MG63 (cell line): Measurements from ENCODE around the gene FGF7. TPM values are rescaled to one million over a fixed set of nuclear protein-coding genes. Genes with fewer than 3 reads are reported as not detected.

ENCODE experiments used
- DNase-seq: peaks from one replicate; pipeline ENCODE4 v3.0.0-alpha.2; 2020
- H3K27me3 ChIP-seq: fragments of 250-450 bp; sonication (Bioruptor Pico); 2 replicates; pipeline ENCODE4 v1.5.1; 2020; ENCODE audit warnings: mild to moderate bottlenecking, moderate library complexity
- H3K36me3 ChIP-seq: fragments of 250-450 bp; sonication (Bioruptor Pico); 2 replicates; pipeline ENCODE4 v1.5.1; 2020; ENCODE audit warnings: mild to moderate bottlenecking, moderate library complexity
- H3K4me3 ChIP-seq: fragments of 250-450 bp; sonication (Bioruptor Pico); 2 replicates; pipeline ENCODE4 v1.5.1; 2020; ENCODE audit warnings: mild to moderate bottlenecking, moderate library complexity
- H3K9me3 ChIP-seq: fragments of 250-450 bp; sonication (Bioruptor Pico); 2 replicates; pipeline ENCODE4 v1.5.1; 2020; ENCODE audit warnings: mild to moderate bottlenecking, moderate library complexity
- total RNA-seq: library from RNA; depleted of rRNA; stranded (reverse); fragments of >200 nt; shearing (Covaris generic); gene quantifications from 2 replicates; pipeline ENCODE4 v1.2.3, GENCODE V29; 2014; ENCODE audit warnings: low replicate concordance

The FGF7 gene
- total RNA-seq, 1 experiment from 2014 or later, result 7.1 TPM

- no peak overlapping the region for H3K4me3 ChIP-seq
- peak; percentile 26 for DNase-seq
Observed at GRCh38 chr15:49428409-49429095, 5.5 kb downstream of the FGF7 start.

GRCh38 chr15:49430046-49430445 is 7.0 kb downstream of the FGF7 start:
- peaks cover 18% of the 10 kb centered on the region for H3K36me3 ChIP-seq
- DNase-seq, result no peak
- H3K9me3 ChIP-seq, result no peaks in the 10 kb centered on the region
- H3K27me3 ChIP-seq, result no peaks in the 10 kb centered on the region
- H3K4me3 ChIP-seq, result no peak overlapping the region

More at GRCh38 chr15:49428409-49429095, 5.5 kb downstream of the FGF7 start:
- H3K9me3 ChIP-seq, result no peaks in the 10 kb centered on the region
- no peaks in the 10 kb centered on the region for H3K27me3 ChIP-seq
- H3K36me3 ChIP-seq, result peaks cover 18% of the 10 kb centered on the region

GRCh38 chr15:49435174-49435573 is 12.1 kb downstream of the FGF7 start:
- no peak for DNase-seq
- Histone ChIP-seq H3K4me3 (no peak overlapping the region), H3K27me3 (no peaks in the 10 kb centered on the region)

DNA sequence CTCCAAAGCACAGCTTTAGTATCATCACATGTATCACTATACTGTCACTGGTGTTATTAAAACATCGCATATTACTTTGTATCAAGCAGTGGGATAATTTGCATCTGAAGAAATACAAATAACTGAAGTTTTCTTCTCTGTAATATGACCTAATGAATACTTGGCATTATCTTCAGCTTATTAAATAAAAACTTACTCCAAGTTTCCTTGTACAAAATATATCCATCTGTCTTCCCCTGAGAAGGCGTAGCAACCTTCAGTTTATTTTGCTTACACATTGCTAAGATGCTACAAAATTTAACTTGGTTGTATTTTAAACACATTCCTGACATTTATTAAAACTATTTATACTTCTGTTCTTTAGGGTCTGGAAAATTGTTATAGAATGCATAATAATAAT is 13.7 kb downstream of the FGF7 start:
- Histone ChIP-seq H3K4me3 (no peak overlapping the region), H3K27me3 (no peaks in the 10 kb centered on the region), H3K36me3 (no peaks in the 10 kb centered on the region; the same call in none of the 2 replicates), H3K9me3 (no peaks in the 10 kb centered on the region)
- no peak for DNase-seq

More at GRCh38 chr15:49435174-49435573, 12.1 kb downstream of the FGF7 start:
- peaks cover 12% of the 10 kb centered on the region for H3K36me3 ChIP-seq
- no peaks in the 10 kb centered on the region for H3K9me3 ChIP-seq

- DNase-seq, result peak; percentile 50
- H3K4me3 ChIP-seq, result no peak overlapping the region
- H3K27me3 ChIP-seq, result no peaks in the 10 kb centered on the region
- H3K36me3 ChIP-seq, result peaks cover 4% of the 10 kb centered on the region
- no peaks in the 10 kb centered on the region for H3K9me3 ChIP-seq
Observed at GRCh38 chr15:49438962-49439631, 16.1 kb downstream of the FGF7 start.

DNA sequence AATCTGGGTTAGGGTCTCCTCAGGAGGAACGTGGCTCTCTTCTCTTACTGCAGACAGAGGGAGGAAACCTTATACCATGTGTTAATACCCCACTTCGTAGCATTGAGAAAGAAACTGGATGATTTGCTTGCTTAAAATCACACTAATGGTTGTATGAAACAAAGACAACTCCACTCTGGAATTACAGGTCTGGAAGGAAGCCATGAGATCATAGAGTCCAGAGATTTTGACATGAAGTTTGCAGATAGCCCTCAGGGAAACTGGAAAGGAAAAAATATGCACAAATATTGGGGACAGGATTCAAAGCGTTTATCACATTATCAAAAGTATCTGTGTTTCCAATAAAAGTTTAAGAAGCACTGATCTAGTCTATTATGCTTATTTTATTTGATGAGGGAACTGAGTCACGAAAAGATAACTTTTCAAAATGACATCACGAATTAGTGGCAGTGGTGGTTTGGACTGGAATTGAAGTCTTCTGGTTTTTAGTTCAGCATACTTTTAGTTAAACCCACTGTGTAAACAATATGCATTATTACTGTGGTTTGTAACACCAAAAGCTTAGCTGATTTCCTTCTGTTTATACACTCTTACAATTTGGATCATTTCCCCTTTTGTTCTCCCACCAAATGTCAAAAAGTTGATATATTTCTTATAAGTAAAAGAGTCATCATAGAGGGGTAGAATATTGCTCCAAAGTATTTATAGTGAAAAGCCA is 16.8 kb downstream of the FGF7 start:
- Histone ChIP-seq H3K36me3 (peaks cover 4% of the 10 kb centered on the region), H3K4me3 (no peak overlapping the region), H3K9me3 (no peaks in the 10 kb centered on the region), H3K27me3 (no peaks in the 10 kb centered on the region)
- no peak for DNase-seq

GRCh38 chr15:49441356-49441755 is 18.3 kb downstream of the FGF7 start:
- DNase-seq, result no peak
- Histone ChIP-seq H3K4me3 (no peak overlapping the region), H3K9me3 (no peaks in the 10 kb centered on the region), H3K36me3 (peaks cover 4% of the 10 kb centered on the region), H3K27me3 (no peaks in the 10 kb centered on the region)

- Histone ChIP-seq H3K36me3 (peaks cover 4% of the 10 kb centered on the region), H3K27me3 (no peaks in the 10 kb centered on the region), H3K9me3 (no peaks in the 10 kb centered on the region), H3K4me3 (no peak overlapping the region)
- no peak for DNase-seq
Observed at GRCh38 chr15:49441816-49442215, 18.8 kb downstream of the FGF7 start.

DNA sequence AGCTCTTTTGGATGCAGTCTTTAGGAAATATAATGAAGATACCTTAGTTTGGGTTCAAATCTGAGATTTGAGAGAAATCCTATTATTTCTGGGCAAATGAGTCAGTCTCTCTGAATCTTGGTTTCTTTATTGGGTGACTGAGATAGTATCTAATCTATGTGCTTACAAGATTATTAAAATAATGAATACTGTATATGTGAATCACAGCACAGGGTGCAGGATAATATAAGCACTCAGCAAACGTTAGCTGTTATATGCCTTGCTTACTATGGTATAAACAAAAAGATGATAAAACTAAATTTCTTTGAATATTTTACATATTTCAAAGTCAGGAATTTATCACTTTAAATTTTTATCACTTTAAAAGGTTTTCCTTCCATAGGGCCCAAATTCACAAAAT is 29.6 kb downstream of the FGF7 start:
- no peaks in the 10 kb centered on the region for H3K27me3 ChIP-seq
- H3K4me3 ChIP-seq, result no peak overlapping the region
- no peaks in the 10 kb centered on the region for H3K9me3 ChIP-seq
- DNase-seq, result no peak
- peaks cover 7% of the 10 kb centered on the region; the same call in 1 of the 2 replicates for H3K36me3 ChIP-seq

- peaks cover 11% of the 10 kb centered on the region for H3K36me3 ChIP-seq
- DNase-seq, result no peak
Observed at GRCh38 chr15:49456166-49456565, 33.1 kb downstream of the FGF7 start.

DNA sequence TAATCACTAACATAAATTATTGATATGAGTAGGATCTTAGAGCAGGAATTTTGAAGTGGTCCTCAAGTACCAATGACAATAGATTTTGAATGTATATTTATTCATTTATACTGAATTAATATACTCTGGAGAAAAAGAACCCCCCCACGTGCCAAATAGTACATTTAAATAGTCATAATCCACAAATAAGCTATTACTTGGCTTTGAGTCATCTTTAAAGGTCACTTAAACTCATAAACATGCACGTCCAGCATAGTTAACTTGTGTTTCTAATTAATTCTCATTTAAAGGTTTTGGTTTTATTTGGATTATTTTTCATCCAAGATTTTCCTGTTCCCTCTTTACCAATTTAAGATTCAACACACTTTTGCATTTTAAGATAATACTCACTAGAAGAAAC is 35.1 kb downstream of the FGF7 start:
- no peaks in the 10 kb centered on the region; the same call in 1 of the 2 replicates for H3K9me3 ChIP-seq
- H3K4me3 ChIP-seq, result no peak overlapping the region
- DNase-seq, result no peak
- H3K36me3 ChIP-seq, result peaks cover 8% of the 10 kb centered on the region
- no peaks in the 10 kb centered on the region for H3K27me3 ChIP-seq

More at GRCh38 chr15:49456166-49456565, 33.1 kb downstream of the FGF7 start:
- Histone ChIP-seq H3K9me3 (no peaks in the 10 kb centered on the region), H3K27me3 (no peaks in the 10 kb centered on the region), H3K4me3 (no peak overlapping the region)

- no peaks in the 10 kb centered on the region; the same call in 1 of the 2 replicates for H3K9me3 ChIP-seq
- DNase-seq, result no peak
- H3K4me3 ChIP-seq, result no peak overlapping the region
- H3K36me3 ChIP-seq, result peaks cover 11% of the 10 kb centered on the region; the same call in 1 of the 2 replicates
- no peaks in the 10 kb centered on the region for H3K27me3 ChIP-seq
Observed at GRCh38 chr15:49460411-49460941, 37.4 kb downstream of the FGF7 start.

DNA sequence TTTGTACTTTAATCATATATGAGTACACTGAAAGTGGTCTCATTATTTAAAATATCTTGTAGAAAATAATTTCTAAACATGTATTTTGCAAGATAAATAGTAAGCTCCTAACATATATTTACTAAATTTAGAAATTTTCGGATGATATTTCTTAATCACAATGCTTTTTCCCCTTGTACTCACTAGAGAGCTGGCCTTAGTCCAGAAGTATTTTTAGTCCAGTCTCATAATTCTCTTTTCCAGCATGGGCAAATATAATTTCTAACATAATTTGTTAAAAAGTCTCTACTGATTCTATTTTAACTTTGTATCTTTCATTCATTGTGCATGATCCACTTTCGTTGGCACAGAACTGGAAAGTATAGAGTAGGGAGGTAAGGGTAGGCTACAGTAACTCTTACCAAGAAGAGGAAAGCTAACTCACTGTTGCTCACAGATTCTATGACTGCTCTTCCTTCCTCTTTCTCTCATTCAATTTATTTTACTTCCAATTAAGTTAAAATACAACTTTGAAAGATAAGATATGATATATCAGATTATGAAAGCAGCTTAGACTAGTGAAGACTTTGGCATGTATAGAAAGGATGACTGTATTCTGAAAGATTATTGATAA is 39.3 kb downstream of the FGF7 start:
- no peak overlapping the region for H3K4me3 ChIP-seq
- H3K9me3 ChIP-seq, result no peaks in the 10 kb centered on the region; the same call in 1 of the 2 replicates
- H3K27me3 ChIP-seq, result no peaks in the 10 kb centered on the region
- H3K36me3 ChIP-seq, result peaks cover 11% of the 10 kb centered on the region; the same call in 1 of the 2 replicates
- no peak for DNase-seq

- no peaks in the 10 kb centered on the region; the same call in 1 of the 2 replicates for H3K9me3 ChIP-seq
- DNase-seq, result no peak
- H3K27me3 ChIP-seq, result no peaks in the 10 kb centered on the region
- H3K4me3 ChIP-seq, result no peak overlapping the region
- H3K36me3 ChIP-seq, result peaks cover 9% of the 10 kb centered on the region
Observed at GRCh38 chr15:49464522-49464921, 41.5 kb downstream of the FGF7 start.

- Histone ChIP-seq H3K36me3 (peaks cover 17% of the 10 kb centered on the region), H3K9me3 (no peaks in the 10 kb centered on the region; the same call in 1 of the 2 replicates), H3K4me3 (no peak overlapping the region), H3K27me3 (no peaks in the 10 kb centered on the region)
- DNase-seq, result no peak
Observed at GRCh38 chr15:49466119-49466518, 43.1 kb downstream of the FGF7 start.

DNA sequence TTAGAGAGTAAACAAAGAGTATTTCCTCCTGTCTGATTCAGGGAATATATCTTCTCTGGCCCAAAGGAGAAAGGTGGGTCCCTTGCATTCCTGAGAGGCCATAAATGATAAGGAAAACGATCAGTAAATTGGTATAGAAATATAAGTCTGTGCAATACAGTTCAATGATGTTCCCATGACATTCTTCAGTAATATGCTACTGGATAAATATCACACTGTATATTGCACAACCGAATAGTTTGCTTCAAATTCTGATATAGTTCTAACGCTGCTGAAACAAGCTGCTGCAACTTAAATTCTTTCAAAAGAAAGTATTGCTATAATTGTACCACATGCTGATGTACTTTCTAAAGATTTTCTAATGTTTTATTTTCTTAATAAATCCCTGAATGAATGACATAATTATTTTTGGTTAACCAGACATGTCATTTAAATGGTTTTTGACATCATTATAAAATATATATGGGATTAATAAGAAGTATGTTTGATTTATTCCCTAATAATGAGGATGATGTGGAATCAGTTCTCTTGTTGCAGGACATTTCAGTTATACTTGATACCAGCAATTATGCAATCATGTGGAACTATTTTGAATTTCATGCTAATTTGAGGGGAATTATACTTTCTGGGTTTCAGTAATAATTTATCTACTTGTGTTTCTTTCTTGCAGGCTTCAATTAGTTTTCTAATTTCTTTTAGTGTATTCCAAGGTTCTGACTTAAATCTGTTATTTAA is 44.9 kb downstream of the FGF7 start:
- no peak for DNase-seq
- Histone ChIP-seq H3K36me3 (peaks cover 21% of the 10 kb centered on the region), H3K27me3 (no peaks in the 10 kb centered on the region), H3K9me3 (no peaks in the 10 kb centered on the region), H3K4me3 (no peak overlapping the region)
